ENCODE measurements around the gene SFSWAP. TPM values are rescaled to one million over a fixed set of nuclear protein-coding genes. Genes with fewer than 3 reads are reported as not detected.

Gene SFSWAP
- total RNA-seq, 1 experiment from 2014 or later, result 48.1 TPM

GRCh38 chr12:131840643-131841416 lies 129.9 kb downstream of the SFSWAP start:
- no peaks in the 10 kb centered on the region for H3K27me3 Mint-ChIP-seq (ENCODE audit: low read depth)
- no peak overlapping the region for H3K18ac ChIP-seq (ENCODE audit: insufficient read length, low read depth, low read length)
- H4K5ac ChIP-seq (ENCODE audit: insufficient read length, low read depth, low read length), result no peak overlapping the region
- H2BK15ac ChIP-seq (ENCODE audit: low read depth, low read length), result no peak overlapping the region
- no peak overlapping the region for H3K9ac ChIP-seq (ENCODE audit: extremely low read depth, insufficient read length, low read length)
- no peak overlapping the region for H3K27ac ChIP-seq (ENCODE audit: insufficient read length, low read depth, low read length)
- peaks cover 2 to 25% (median 9%) of the 10 kb centered on the region in 3 experiments; a peak in 4 of 7 replicates for H3K36me3 Mint-ChIP-seq (ENCODE audit: insufficient read depth in 1 of 3, low read depth in 3 of 3)
- H4K20me1 ChIP-seq (ENCODE audit: control insufficient read depth, insufficient read depth, insufficient read length), result no peaks in the 10 kb centered on the region
- no peaks in the 10 kb centered on the region for H3K79me2 ChIP-seq (ENCODE audit: insufficient read depth, low read length)
- no peak overlapping the region for H4K91ac ChIP-seq (ENCODE audit: insufficient read length, low read depth, low read length)
- no peaks in the 10 kb centered on the region for H3K9me3 Mint-ChIP-seq
- H3K27ac Mint-ChIP-seq, result no peak overlapping the region
- H3K79me1 ChIP-seq (ENCODE audit: insufficient read depth, low read depth, low read length, poor library complexity, severe bottlenecking), result no peaks in the 10 kb centered on the region
- H3K14ac ChIP-seq (ENCODE audit: insufficient read depth, low read length), result no peak overlapping the region
- no peak overlapping the region for H3K23ac ChIP-seq (ENCODE audit: insufficient read length, low read depth, low read length)
- H2BK12ac ChIP-seq (ENCODE audit: insufficient read length, low read depth, low read length), result no peak overlapping the region
- no peak overlapping the region for H2AK5ac ChIP-seq (ENCODE audit: insufficient read length, low read length)
- no peak for DNase-seq
- H3T11ph ChIP-seq (ENCODE audit: low read length), result no peak overlapping the region
- H3K56ac ChIP-seq (ENCODE audit: insufficient read length, low read depth, low read length), result no peak overlapping the region
- no peak overlapping the region for H2BK120ac ChIP-seq (ENCODE audit: low read depth, low read length, poor library complexity, severe bottlenecking)
- H2BK20ac ChIP-seq (ENCODE audit: low read depth, low read length, poor library complexity, severe bottlenecking), result no peak overlapping the region
- H3K27me3 ChIP-seq (ENCODE audit: insufficient read depth, low read length), result no peaks in the 10 kb centered on the region
- H3K4me1 Mint-ChIP-seq, result no peaks in the 10 kb centered on the region
- WGBS (ENCODE audit: extremely low coverage, insufficient read length, low lambda C conversion rate), result no CpG with 5 or more reads among the region's 46 CpGs
- H3K4me3 Mint-ChIP-seq, result no peak overlapping the region
- H3K4me2 ChIP-seq (ENCODE audit: insufficient read depth, insufficient read length, low read length), result no peak overlapping the region
- no peak overlapping the region for H3K4ac ChIP-seq (ENCODE audit: low read depth, low read length)
- no peaks in the 10 kb centered on the region for H3K4me1 ChIP-seq (ENCODE audit: insufficient read depth, low read length)
- no peak overlapping the region for H2AFZ ChIP-seq (ENCODE audit: low read length)
- no peak overlapping the region for H2BK5ac ChIP-seq (ENCODE audit: insufficient read length, low read length)
- no peaks in the 10 kb centered on the region for H3K23me2 ChIP-seq (ENCODE audit: insufficient read length, low read depth, low read length, poor library complexity, severe bottlenecking)
- no peak overlapping the region for H4K8ac ChIP-seq (replicated peaks; ENCODE audit: insufficient read length, low read depth, low read length)
- no peaks in the 10 kb centered on the region for H3K9me3 ChIP-seq (ENCODE audit: control insufficient read depth, low read depth, low read length)
- TF ChIP-seq CTCF (conservative IDR thresholded peaks at IDR 0.05), result no peak

Measured in H9 (cell line).